Limb (tissue), 2 donors: Measurements from ENCODE around the gene AMDHD2.
"Not testable (repeated sequence)": the region's sequence is repeated elsewhere in the genome, so short reads cannot be mapped to it uniquely, and the experiment has no call there.

ENCODE experiments used
- DNase-seq, 2 donors: peaks; one replicate each; pipeline ENCODE4 v3.0.0-alpha.2; 2016; ENCODE audit errors: extremely low spot score in 2 of 2

The AMDHD2 gene

GRCh38 chr16:2572704-2573103 is 52.5 kb downstream of the AMDHD2 start:
- not testable (repeated sequence) for DNase-seq

GRCh38 chr16:2575839-2576238 is 55.7 kb downstream of the AMDHD2 start:
- not testable (repeated sequence) for DNase-seq

- not testable (repeated sequence) for DNase-seq
Measured at GRCh38 chr16:2577044-2577443, 56.9 kb downstream of the AMDHD2 start.

GRCh38 chr16:2578905-2579304 is 58.7 kb downstream of the AMDHD2 start:
- DNase-seq, result not testable (repeated sequence)

- not testable (repeated sequence) for DNase-seq
Measured at GRCh38 chr16:2580143-2580542, 60.0 kb downstream of the AMDHD2 start.

GRCh38 chr16:2580818-2581217 is 60.6 kb downstream of the AMDHD2 start:
- DNase-seq, result not testable (repeated sequence)
